Lower lobe of right lung (tissue), 2 donors: ENCODE results near the gene IP6K3. TPM values are rescaled to one million over a fixed set of nuclear protein-coding genes. Genes with fewer than 3 reads are reported as not detected.

Source experiments
- ATAC-seq, 2 donors: fragments of 200-7000 bp; cut with Tn5 transposase; one replicate each; pipeline ENCODE4 v1.9.1; 2020 to 2022; ENCODE audit warnings: mild to moderate bottlenecking in 2 of 2, moderate library complexity in 2 of 2
- DNase-seq: peaks from one replicate; pipeline ENCODE4 v3.0.0-alpha.2; 2020
- H3K27ac ChIP-seq: fragments of 200-600 bp; one replicate; pipeline ENCODE4 v1.8.0; 2022
- H3K27me3 ChIP-seq: fragments of 200-600 bp; one replicate; pipeline ENCODE4 v1.8.0; 2022; ENCODE audit warnings: low read depth
- H3K36me3 ChIP-seq: fragments of 200-600 bp; one replicate; pipeline ENCODE4 v1.8.0; 2022; ENCODE audit warnings: mild to moderate bottlenecking
- H3K4me1 ChIP-seq: fragments of 200-600 bp; one replicate; pipeline ENCODE4 v1.8.0; 2022
- H3K4me3 ChIP-seq: fragments of 200-600 bp; one replicate; pipeline ENCODE4 v1.8.0; 2022; ENCODE audit warnings: mild to moderate bottlenecking
- H3K9me3 ChIP-seq: fragments of 200-600 bp; one replicate; pipeline ENCODE4 v1.8.0; 2022
- intact Hi-C: fragments of 100-400 bp; cut with DNase I; formaldehyde crosslinking; loops from one replicate; pipeline ENCODE4 v1.11.0; 2022
- total RNA-seq: library from RNA; stranded (reverse); fragmentation: NEBNext Ultra II Directional; extraction: Animal tissue kit (Norgen Biotek cat#: 25700); gene quantifications from one replicate; pipeline ENCODE4 v1.2.1, GENCODE V29; 2021
- TF ChIP-seq, protein P1 (sequence below): fragments of 200-600 bp; IDR thresholded peaks from one replicate; pipeline ENCODE4 v1.8.0; 2022; ENCODE audit warnings: antibody characterized with exemption, mild to moderate bottlenecking
- donor health status: DM: no; HTN: yes; CAD: no; lungs with severe emphysema.

Gene IP6K3
- total RNA-seq, 1 donor from 2014 or later, result 3.5 TPM

GRCh38 chr6:33738153-33738552 is 8.6 kb downstream of the IP6K3 start:
- H3K36me3 ChIP-seq, result peaks cover 3% of the 10 kb centered on the region
- H3K4me3 ChIP-seq, result no peak overlapping the region
- DNase-seq (no peak), ATAC-seq (no peak)
- TF ChIP-seq, protein P1, sequence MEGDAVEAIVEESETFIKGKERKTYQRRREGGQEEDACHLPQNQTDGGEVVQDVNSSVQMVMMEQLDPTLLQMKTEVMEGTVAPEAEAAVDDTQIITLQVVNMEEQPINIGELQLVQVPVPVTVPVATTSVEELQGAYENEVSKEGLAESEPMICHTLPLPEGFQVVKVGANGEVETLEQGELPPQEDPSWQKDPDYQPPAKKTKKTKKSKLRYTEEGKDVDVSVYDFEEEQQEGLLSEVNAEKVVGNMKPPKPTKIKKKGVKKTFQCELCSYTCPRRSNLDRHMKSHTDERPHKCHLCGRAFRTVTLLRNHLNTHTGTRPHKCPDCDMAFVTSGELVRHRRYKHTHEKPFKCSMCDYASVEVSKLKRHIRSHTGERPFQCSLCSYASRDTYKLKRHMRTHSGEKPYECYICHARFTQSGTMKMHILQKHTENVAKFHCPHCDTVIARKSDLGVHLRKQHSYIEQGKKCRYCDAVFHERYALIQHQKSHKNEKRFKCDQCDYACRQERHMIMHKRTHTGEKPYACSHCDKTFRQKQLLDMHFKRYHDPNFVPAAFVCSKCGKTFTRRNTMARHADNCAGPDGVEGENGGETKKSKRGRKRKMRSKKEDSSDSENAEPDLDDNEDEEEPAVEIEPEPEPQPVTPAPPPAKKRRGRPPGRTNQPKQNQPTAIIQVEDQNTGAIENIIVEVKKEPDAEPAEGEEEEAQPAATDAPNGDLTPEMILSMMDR, result no peak
- no peak overlapping the region for H3K27ac ChIP-seq
- no peaks in the 10 kb centered on the region for H3K9me3 ChIP-seq
- no peaks in the 10 kb centered on the region for H3K27me3 ChIP-seq
- H3K4me1 ChIP-seq, result no peaks in the 10 kb centered on the region
- intact Hi-C loops, result no loop called here

DNA sequence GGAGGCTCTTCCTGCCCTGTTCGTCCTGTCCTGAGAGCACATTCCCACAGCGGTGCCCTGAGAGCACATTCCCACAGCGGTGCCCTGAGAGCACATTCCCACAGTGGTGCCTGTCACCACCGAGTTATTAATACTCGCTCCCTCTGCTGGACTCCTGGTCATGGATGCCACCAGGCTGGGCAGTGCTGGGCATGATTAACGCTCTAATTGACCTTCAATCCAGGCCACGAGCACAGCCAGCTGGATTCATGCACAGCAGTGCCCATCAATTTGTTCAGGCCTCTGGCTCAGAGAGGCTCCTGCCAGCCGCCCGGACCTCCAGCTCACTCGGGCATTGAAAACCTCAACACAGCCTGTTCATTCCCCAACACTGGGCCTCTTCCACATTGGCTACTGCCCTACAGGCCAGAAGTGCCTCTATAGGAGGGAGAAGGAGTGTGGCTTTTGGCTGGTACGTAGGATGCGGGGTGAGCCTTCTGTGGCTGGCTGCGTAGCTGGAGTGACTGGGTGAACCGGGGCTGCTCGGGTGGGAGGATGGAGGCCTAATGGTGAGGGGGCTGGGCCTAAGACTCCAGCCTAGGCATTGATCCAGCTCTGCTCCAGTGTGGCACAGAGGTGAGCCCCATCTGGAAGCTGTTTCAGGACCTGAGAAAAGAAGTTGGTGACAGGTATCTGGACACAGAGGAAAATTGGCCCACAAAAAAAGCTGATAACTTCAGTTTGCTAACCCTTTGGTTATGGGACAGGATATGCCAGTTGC is 9.3 kb downstream of the IP6K3 start:
- Histone ChIP-seq H3K9me3 (no peaks in the 10 kb centered on the region), H3K36me3 (peaks cover 6% of the 10 kb centered on the region), H3K4me3 (no peak overlapping the region), H3K4me1 (no peaks in the 10 kb centered on the region), H3K27me3 (no peaks in the 10 kb centered on the region), H3K27ac (no peak overlapping the region)
- DNase-seq (no peak), ATAC-seq (no peak)
- TF ChIP-seq, protein P1, result no peak
- intact Hi-C loops, result no loop called here

DNA sequence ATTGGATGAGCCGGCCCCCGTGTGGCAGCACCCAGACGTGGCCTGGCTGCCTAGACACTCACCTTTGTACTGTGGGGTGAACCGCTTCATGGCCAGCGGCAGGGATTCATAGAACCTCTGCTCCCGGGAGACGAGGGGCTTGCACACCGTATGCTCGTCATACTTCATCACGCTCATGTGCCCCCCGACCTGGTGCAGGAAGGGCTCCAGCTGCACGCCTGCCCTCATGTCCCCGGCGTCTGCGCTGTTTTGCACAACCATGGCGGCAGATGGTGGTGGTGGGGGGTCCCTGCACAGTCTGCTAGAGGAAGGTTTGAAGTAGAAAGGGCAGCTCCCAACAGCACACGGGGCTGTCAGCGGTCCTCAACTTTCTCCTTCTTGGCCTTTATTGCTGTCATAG is 11.5 kb downstream of the IP6K3 start:
- DNase-seq (no peak), ATAC-seq (no peak)
- intact Hi-C loops, result no loop called here
- Histone ChIP-seq H3K27ac (no peak overlapping the region), H3K27me3 (no peaks in the 10 kb centered on the region), H3K36me3 (peaks cover 6% of the 10 kb centered on the region), H3K4me1 (no peaks in the 10 kb centered on the region), H3K4me3 (no peak overlapping the region), H3K9me3 (no peaks in the 10 kb centered on the region)
- TF ChIP-seq, protein P1, result no peak

DNA sequence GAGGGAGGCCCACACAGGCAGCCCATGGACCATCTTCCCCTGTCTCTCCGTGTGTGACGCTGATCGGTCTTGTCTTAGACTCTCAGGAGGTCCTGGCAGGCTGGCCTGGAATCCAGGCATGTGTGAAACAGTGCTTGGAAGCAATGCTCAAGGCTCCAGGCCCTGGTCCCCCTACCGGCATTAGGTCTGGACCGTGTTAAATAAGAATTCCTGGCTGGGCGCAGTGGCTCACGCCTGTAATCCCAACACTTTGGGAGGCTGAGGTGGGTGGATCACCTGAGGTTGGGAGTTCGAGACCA is 13.0 kb downstream of the IP6K3 start:
- Histone ChIP-seq H3K4me1 (no peaks in the 10 kb centered on the region), H3K27ac (no peak overlapping the region), H3K27me3 (no peaks in the 10 kb centered on the region), H3K36me3 (peaks cover 6% of the 10 kb centered on the region), H3K4me3 (no peak overlapping the region), H3K9me3 (no peaks in the 10 kb centered on the region)
- DNase-seq (peak; percentile 35), ATAC-seq (no peak)
- TF ChIP-seq, protein P1, result no peak
- intact Hi-C loops, result no loop called here

GRCh38 chr6:33732817-33733708 is 13.6 kb downstream of the IP6K3 start:
- no peaks in the 10 kb centered on the region for H3K4me1 ChIP-seq
- no peak overlapping the region for H3K27ac ChIP-seq
- DNase-seq (peak; percentile 20), ATAC-seq (no peak)
- no peak overlapping the region for H3K4me3 ChIP-seq
- intact Hi-C loops, result no loop called here
- TF ChIP-seq, protein P1, result no peak
- peaks cover 6% of the 10 kb centered on the region for H3K36me3 ChIP-seq
- no peaks in the 10 kb centered on the region for H3K9me3 ChIP-seq
- no peaks in the 10 kb centered on the region for H3K27me3 ChIP-seq
